Activated CD8-positive, alpha-beta memory T cell treated with anti-CD3 and anti-CD28 coated beads, Interleukin-2, amount 10 ng/mL, durations not matched to agents 7 days and 5 days (primary cell): Measurements from ENCODE around the gene MUSK. TPM values are rescaled to one million over a fixed set of nuclear protein-coding genes. Genes with fewer than 3 reads are reported as not detected.

Experiments used
- ATAC-seq: fragments of 150-1000 bp; cut with Tn5 transposase; one replicate; pipeline ENCODE4 v1.10.0; 2021; ENCODE audit warnings: moderate library complexity
- CTCF ChIA-PET: fragments of 350-600 bp; sonication (Branson Sonifier 250); formaldehyde crosslinking; loops from one replicate; lab custom pipeline; 2021; ENCODE audit warnings: antibody characterized with exemption; lab: Charles Lee
- DNase-seq: peaks from one replicate; pipeline ENCODE4 v3.0.0-alpha.2; 2020
- H3K27ac Mint-ChIP-seq: one replicate; pipeline ENCODE4 v1.8.0; 2021; ENCODE audit warnings: mild to moderate bottlenecking, mixed read lengths
- H3K27me3 Mint-ChIP-seq: one replicate; pipeline ENCODE4 v1.8.0; 2021; ENCODE audit warnings: mixed read lengths
- H3K36me3 Mint-ChIP-seq: one replicate; pipeline ENCODE4 v1.8.0; 2021; ENCODE audit warnings: mild to moderate bottlenecking, mixed read lengths
- H3K4me1 Mint-ChIP-seq: one replicate; pipeline ENCODE4 v1.8.0; 2021; ENCODE audit warnings: mixed read lengths
- H3K4me3 Mint-ChIP-seq: one replicate; pipeline ENCODE4 v1.8.0; 2021; ENCODE audit warnings: mild to moderate bottlenecking, moderate library complexity, mixed read lengths
- H3K9me3 Mint-ChIP-seq: one replicate; pipeline ENCODE4 v1.8.0; 2022; ENCODE audit warnings: low read depth, mixed read lengths
- total RNA-seq, 2 experiments: library from RNA; stranded (reverse); gene quantifications; one replicate each; pipeline ENCODE4 v1.2.3, GENCODE V29; 2021

MUSK gene
- not detected for total RNA-seq

DNA sequence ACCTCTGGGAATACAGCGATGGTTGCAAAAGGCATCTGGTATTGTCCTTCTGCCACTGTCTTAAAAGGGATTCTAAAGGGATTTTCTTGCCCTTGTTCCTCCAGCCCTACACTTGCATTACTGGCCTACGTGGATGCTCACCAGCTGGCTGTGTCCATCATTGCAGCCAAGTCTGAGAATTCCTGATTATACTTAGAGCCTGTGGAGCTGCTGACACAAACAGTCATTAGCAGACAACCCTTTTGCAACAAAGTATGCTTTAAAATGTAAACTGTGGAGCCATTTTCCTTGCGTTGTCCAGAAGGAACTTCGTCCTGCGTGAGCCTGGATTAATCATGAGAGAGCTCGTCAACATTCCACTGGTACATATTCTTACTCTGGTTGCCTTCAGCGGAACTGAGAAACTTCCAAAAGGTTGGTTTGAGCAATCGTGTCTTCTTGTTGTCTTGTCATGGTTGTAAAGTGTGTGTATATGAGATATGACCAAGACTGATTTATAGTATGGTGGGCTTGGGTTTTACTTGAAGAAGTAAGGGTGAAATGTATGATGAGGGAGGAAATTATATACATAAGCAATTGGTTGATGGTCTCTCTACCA lies at the start of gene MUSK:
TSS of gene MUSK (plus strand) at position 222 of the 598 bp plus-strand sequence. CDS start at position 336, 114 bp downstream.
- no peak within 1 kb of the TSS for H3K4me3 Mint-ChIP-seq
- no peaks in the 10 kb centered on the region for H3K27me3 Mint-ChIP-seq
- DNase-seq = no peak
- no peak within 1 kb of the TSS for H3K27ac Mint-ChIP-seq
- CTCF ChIA-PET = no interaction called here
- no peak for ATAC-seq
- H3K9me3 Mint-ChIP-seq = peaks cover 5% of the 10 kb centered on the region
- no peaks in the 10 kb centered on the region for H3K4me1 Mint-ChIP-seq
- H3K36me3 Mint-ChIP-seq = no peaks in the 10 kb centered on the region

DNA sequence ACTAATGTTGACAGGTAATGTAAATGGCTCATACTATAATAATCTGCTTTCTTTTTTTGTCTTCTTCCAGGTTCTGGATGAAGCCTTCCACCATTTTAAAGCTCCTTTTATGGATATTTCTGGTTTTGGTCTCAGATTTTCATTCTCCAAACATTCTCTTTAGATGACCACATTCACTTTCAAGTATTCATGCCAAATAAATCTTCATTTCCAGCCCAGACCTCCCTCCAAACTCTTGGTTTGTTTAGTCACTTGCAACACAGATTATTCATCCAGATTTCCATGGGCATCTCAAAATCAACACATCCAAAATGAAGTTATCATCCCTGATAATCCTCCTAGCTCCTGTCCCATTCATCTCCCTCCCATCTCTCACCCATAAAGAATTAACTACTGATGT lies 48.8 kb upstream of the MUSK start:
- H3K9me3 Mint-ChIP-seq = no peaks in the 10 kb centered on the region
- no peak overlapping the region for H3K4me3 Mint-ChIP-seq
- H3K4me1 Mint-ChIP-seq = no peaks in the 10 kb centered on the region
- no peak overlapping the region for H3K27ac Mint-ChIP-seq
- ATAC-seq = no peak
- DNase-seq = no peak
- CTCF ChIA-PET = no interaction called here
- H3K36me3 Mint-ChIP-seq = no peaks in the 10 kb centered on the region
- H3K27me3 Mint-ChIP-seq = no peaks in the 10 kb centered on the region

DNA sequence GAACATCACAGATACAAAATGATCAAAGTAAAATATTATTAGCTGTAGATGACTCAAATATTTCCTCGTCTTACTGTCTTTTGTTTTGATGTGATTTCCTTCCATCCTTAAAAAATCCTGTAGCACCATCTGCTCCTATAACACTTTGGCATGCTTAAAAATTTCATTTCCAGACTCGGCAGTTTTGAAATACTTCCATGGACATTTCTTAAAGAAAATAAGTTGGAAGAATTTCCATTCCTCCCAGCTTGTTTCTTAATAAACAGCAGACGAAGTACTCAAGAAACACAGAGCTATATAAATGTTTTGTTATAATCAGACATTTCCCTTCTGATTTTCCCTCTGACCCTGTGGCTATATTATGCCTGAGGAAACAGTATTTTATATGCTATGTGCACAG lies 47.9 kb upstream of the MUSK start:
- ATAC-seq = no peak
- H3K27ac Mint-ChIP-seq = no peak overlapping the region
- no peaks in the 10 kb centered on the region for H3K27me3 Mint-ChIP-seq
- H3K36me3 Mint-ChIP-seq = no peaks in the 10 kb centered on the region
- no peaks in the 10 kb centered on the region for H3K9me3 Mint-ChIP-seq
- H3K4me1 Mint-ChIP-seq = no peaks in the 10 kb centered on the region
- CTCF ChIA-PET = no interaction called here
- DNase-seq = no peak
- no peak overlapping the region for H3K4me3 Mint-ChIP-seq

DNA sequence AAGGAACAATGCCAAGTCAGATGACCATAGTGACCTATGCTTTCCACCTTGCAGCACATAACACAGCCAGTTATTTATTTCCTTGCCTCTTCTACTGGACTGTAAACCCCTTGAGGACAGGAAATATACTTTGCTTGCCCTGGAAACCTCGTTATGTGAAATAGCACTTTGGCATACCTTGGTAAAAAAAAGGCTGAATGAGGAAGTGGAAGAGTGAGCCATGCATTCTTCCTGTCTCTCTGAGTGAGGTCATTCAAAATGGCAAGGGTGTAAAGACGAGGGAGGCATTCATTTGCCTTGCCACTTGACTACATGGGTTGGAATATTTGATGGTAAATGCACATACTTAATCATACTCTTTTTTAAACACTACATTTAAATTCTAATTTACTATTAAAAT lies 46.2 kb upstream of the MUSK start:
- CTCF ChIA-PET = no interaction called here
- DNase-seq = no peak
- ATAC-seq = no peak
- H3K4me1 Mint-ChIP-seq = peaks cover 3% of the 10 kb centered on the region
- H3K9me3 Mint-ChIP-seq = no peaks in the 10 kb centered on the region
- H3K27ac Mint-ChIP-seq = no peak overlapping the region
- H3K36me3 Mint-ChIP-seq = no peaks in the 10 kb centered on the region
- no peaks in the 10 kb centered on the region for H3K27me3 Mint-ChIP-seq
- no peak overlapping the region for H3K4me3 Mint-ChIP-seq

DNA sequence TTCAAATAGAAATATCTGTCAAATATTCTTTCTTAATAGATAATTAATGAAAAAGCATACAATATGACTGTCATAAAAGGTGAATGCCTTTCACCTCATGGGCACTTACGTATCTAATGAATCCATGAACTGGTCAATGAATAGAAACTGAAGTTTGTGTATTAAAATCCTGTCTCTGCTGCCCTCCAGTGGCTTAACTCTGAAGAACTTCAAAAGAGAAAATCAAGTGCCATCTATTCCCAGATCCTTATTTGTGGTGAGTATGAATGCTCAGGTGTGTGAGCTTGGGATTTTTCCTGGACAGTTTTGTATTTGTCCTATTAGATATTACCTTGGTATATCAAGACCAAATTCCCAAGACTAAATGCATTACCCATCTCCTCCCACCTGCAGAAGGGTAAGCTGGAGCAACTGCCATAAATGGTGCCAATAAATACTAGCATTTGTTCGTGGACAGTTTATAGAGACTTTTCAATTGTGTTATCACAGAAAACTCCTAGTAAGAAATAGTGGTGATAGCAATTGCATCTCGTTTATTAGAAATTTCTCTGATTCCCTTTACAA lies 45.0 kb upstream of the MUSK start:
- CTCF ChIA-PET = interaction anchor here (1.0 to 1.5 kb wide), 3 partner anchors 62 to 1049 kb away, joined by 3 to 5 read pairs (median 4); no protein-coding TSS in a partner anchor
- no peak for DNase-seq
- Mint-ChIP-seq H3K9me3 (no peaks in the 10 kb centered on the region), H3K4me1 (peaks cover 3% of the 10 kb centered on the region), H3K4me3 (no peak overlapping the region), H3K27me3 (no peaks in the 10 kb centered on the region), H3K36me3 (no peaks in the 10 kb centered on the region), H3K27ac (no peak overlapping the region)
- ATAC-seq = no peak

DNA sequence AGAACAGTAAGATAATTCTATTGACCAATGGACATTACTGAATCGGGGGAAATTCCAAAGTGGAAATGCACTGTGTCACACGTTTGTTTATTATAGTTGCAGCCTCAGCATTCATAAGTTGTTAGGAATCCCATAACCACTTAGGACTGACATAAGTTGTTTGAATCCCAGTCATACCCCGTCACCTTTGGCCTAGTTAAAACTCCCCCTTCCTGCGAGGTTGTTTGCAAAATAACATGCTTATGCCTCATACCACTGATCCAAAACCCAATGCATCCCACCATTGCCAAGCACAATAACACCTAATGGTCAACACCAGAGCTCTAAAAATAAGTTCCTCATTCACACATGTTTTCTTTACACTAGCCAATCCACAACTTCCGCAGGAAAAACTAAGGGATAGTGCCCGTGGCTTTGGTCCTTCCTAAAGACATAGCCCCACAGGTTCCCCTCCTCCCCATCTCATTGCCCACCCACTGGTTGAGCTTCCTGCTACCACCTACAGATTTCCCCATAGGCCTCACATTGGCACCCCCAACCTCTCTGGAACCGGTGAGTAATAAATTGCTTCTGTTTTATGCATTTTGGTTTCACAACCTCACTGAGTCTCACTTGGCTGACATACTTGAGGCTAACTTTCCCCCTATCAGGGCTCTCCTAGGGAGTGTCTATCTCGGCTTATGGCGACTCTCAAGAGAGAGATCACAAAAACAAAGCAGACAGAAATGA lies 42.3 kb upstream of the MUSK start:
- Mint-ChIP-seq H3K27ac (no peak overlapping the region), H3K27me3 (no peaks in the 10 kb centered on the region)
- CTCF ChIA-PET = no interaction called here

DNA sequence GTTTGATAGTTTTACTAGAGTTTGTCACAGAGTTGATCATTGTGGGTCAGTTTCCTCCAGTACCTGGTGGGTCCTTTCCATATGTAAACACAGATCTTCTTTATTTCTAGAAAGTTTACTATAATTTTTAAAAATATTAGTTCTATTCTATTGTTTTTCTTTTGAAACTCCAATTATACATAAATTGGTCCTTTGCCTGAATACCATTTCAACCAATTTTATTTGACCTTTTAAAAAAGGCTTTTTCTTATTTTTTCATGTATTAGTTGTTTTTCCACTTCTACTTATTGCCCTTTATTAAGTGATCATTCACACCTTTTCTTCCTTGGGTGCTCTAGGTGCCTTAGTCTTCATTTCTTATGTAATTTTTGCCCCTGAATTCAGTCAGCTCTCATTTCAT lies 33.0 kb upstream of the MUSK start:
- no peak overlapping the region for H3K4me3 Mint-ChIP-seq
- CTCF ChIA-PET = no interaction called here
- H3K4me1 Mint-ChIP-seq = no peaks in the 10 kb centered on the region
- ATAC-seq = no peak
- no peaks in the 10 kb centered on the region for H3K27me3 Mint-ChIP-seq
- no peak overlapping the region for H3K27ac Mint-ChIP-seq
- peaks cover 2% of the 10 kb centered on the region for H3K9me3 Mint-ChIP-seq
- H3K36me3 Mint-ChIP-seq = no peaks in the 10 kb centered on the region
- DNase-seq = no peak

More for the DNA sequence above, 42.3 kb upstream of the MUSK start:
- H3K36me3 Mint-ChIP-seq = no peaks in the 10 kb centered on the region
- peaks cover 3% of the 10 kb centered on the region for H3K4me1 Mint-ChIP-seq
- H3K4me3 Mint-ChIP-seq = no peak overlapping the region
- no peaks in the 10 kb centered on the region for H3K9me3 Mint-ChIP-seq
- no peak for DNase-seq
- peak; percentile 72 for ATAC-seq

DNA sequence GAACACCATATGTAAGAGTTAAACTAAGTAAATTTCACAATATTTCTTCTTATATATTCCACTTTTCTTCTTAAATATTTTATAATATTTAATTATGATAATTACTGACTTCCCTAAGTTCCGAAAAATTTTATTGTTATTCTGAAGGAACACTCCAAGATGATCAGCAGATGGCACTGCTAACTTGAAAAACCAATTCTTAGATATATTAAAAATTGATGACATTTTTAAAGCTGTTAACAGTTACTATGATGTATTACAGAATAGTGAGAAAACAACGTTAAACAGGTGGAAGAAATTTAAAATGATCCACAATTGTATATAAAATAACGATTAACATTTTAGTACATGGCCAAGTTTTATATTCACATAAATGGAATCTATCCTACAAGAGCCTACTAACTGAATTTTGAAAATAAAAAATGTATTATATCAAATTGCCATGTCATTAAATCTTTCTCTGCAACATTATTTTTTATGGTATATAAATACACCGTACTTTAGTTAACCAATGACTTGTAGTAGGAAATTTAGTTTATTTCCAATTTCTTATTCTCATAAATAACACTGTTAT lies 30.1 kb upstream of the MUSK start:
- Mint-ChIP-seq H3K27ac (no peak overlapping the region), H3K36me3 (no peaks in the 10 kb centered on the region), H3K27me3 (no peaks in the 10 kb centered on the region), H3K4me3 (no peak overlapping the region), H3K9me3 (peaks cover 2% of the 10 kb centered on the region), H3K4me1 (no peaks in the 10 kb centered on the region)
- DNase-seq = no peak
- CTCF ChIA-PET = no interaction called here
- no peak for ATAC-seq

DNA sequence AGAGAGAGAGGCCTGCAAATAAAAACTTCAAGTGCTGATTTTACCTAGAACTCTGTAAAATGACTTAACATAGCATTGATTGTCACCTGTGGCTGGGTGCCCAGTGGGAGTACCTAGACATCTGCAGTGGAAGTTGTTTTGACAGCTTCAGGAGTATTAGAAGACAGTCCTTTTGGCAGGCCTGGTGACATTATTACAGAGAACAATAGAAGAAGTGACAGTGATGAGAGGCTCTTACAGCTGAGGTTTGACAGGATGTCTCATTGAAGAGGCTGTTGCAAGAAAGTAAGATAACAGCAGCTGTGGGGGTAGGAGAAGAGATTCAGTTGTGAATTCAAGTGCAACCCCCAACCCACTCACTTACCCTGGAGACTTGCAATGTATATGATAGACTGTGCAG lies 27.9 kb upstream of the MUSK start:
- no peak overlapping the region for H3K4me3 Mint-ChIP-seq
- no peak overlapping the region for H3K27ac Mint-ChIP-seq
- H3K36me3 Mint-ChIP-seq = no peaks in the 10 kb centered on the region
- H3K4me1 Mint-ChIP-seq = no peaks in the 10 kb centered on the region
- no peaks in the 10 kb centered on the region for H3K27me3 Mint-ChIP-seq
- CTCF ChIA-PET = no interaction called here
- DNase-seq = no peak
- H3K9me3 Mint-ChIP-seq = peaks cover 2% of the 10 kb centered on the region
- ATAC-seq = no peak

DNA sequence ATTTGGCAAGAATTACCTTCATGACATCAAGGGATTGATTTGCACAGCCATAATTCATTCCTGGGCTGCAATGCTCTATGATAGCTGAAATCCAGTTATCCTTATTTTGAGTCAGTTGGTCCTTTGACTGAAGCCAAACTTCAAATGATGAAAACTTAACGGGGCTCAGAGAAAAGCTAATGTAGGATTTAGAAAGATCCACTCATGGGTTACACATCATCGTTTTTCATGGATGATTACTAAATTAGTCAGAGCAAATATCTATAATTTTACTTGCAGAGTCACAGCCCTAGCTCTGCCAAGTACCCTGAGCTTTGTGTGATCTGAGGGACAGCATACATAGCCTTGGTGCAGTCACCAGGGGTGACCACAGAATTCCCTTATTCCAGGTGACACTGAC lies 27.3 kb upstream of the MUSK start:
- no peak for ATAC-seq
- no peak for DNase-seq
- Mint-ChIP-seq H3K4me3 (no peak overlapping the region), H3K27ac (no peak overlapping the region), H3K36me3 (no peaks in the 10 kb centered on the region), H3K9me3 (no peaks in the 10 kb centered on the region), H3K27me3 (no peaks in the 10 kb centered on the region), H3K4me1 (no peaks in the 10 kb centered on the region)
- CTCF ChIA-PET = no interaction called here

DNA sequence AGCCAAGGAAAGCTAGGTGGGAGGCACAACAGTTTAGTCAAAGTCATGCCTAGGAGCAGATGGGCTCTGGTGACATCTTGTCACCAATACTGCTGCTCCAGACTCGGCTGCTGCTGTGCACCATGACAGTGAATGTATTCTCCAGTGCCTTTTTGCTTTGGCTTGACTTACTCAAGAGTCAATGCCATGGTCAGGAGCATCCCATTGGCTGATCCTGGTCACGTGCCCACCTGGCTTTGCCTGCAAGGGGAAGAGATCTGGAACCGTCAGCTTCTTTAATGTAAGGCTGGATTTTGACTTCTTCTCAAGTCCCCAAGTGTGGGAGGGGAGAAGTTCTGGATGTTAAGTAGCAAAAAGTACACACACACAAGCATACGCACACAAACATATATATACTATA lies 19.9 kb upstream of the MUSK start:
- H3K27ac Mint-ChIP-seq = no peak overlapping the region
- no peak for ATAC-seq
- DNase-seq = no peak
- H3K4me3 Mint-ChIP-seq = no peak overlapping the region
- H3K4me1 Mint-ChIP-seq = no peaks in the 10 kb centered on the region
- no peaks in the 10 kb centered on the region for H3K27me3 Mint-ChIP-seq
- CTCF ChIA-PET = no interaction called here
- H3K9me3 Mint-ChIP-seq = peaks cover 3% of the 10 kb centered on the region
- no peaks in the 10 kb centered on the region for H3K36me3 Mint-ChIP-seq

DNA sequence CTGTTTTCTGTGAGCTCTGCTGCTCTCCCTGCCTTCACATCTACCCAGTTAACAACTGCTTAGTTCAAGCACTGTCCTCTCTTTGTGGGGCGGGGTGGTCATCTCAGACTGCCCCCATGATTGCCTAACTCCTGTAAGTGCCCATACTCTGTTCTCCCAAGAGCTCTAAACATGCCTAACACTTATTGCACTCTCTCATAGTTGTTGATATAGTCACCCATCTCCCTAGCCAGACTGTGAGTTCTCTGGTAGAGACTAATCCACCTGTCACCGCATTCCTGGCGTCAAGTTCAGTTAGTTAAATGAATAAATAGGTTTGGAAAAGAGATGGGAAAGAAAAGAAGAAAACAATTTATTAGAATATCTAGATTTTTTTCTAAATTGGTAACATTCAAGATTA lies 18.3 kb upstream of the MUSK start:
- Mint-ChIP-seq H3K36me3 (no peaks in the 10 kb centered on the region), H3K9me3 (peaks cover 3% of the 10 kb centered on the region)
- CTCF ChIA-PET = no interaction called here

DNA sequence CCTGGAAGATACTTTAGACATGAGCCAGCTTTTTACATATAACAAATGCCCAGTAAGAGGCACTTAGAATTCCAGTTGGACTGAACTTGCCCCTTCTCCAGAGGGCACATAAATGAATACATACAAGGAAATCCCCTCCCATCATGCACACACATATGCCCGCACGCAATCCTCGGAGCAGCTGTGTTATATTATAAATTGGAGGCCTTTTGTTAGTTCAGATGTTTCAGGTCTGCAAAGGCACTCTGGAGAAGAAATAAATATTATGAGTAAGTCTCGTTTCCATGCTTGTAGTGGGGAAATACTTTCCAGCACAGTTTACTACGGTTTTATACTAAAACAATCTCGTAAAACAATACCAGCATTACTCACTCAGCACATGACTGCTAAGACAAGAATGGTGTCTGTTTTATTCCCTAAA lies 17.6 kb upstream of the MUSK start:
- Mint-ChIP-seq H3K9me3 (peaks cover 3% of the 10 kb centered on the region), H3K27ac (no peak overlapping the region), H3K4me3 (no peak overlapping the region), H3K4me1 (no peaks in the 10 kb centered on the region), H3K27me3 (no peaks in the 10 kb centered on the region), H3K36me3 (no peaks in the 10 kb centered on the region)
- DNase-seq (no peak), ATAC-seq (no peak)
- CTCF ChIA-PET = no interaction called here

More for the DNA sequence above, 18.3 kb upstream of the MUSK start:
- Mint-ChIP-seq H3K27me3 (no peaks in the 10 kb centered on the region), H3K4me3 (no peak overlapping the region), H3K4me1 (no peaks in the 10 kb centered on the region), H3K27ac (no peak overlapping the region)
- ATAC-seq (no peak), DNase-seq (no peak)
